NCI-H1694 (cell line): Measurements from ENCODE around the gene SHD.
"Not testable (repeated sequence)": the region's sequence is repeated elsewhere in the genome, so short reads cannot be mapped to it uniquely, and the experiment has no call there.

ENCODE experiments used
- DNase-seq: peaks from one replicate; lab custom pipeline; 2025; lab: John Stamatoyannopoulos, UW

Gene SHD

GRCh38 chr19:4327252-4327876, 48.3 kb downstream of the SHD start:
- DNase-seq: no peak

- DNase-seq: no peak
Measured at GRCh38 chr19:4327877-4328242, 48.8 kb downstream of the SHD start.

- no peak for DNase-seq
Measured at GRCh38 chr19:4328243-4328990, 49.4 kb downstream of the SHD start.

- DNase-seq: not testable (repeated sequence)
Measured at GRCh38 chr19:4328991-4329681, 50.1 kb downstream of the SHD start.

- DNase-seq: no peak
Measured at GRCh38 chr19:4329858-4330257, 50.8 kb downstream of the SHD start.

- no peak for DNase-seq
Measured at GRCh38 chr19:4334929-4335570, 56.0 kb downstream of the SHD start.

- no peak for DNase-seq
Measured at GRCh38 chr19:4337906-4338440, 58.9 kb downstream of the SHD start.

- DNase-seq: no peak
Measured at GRCh38 chr19:4338441-4339355, 59.6 kb downstream of the SHD start, which contains the start of gene STAP2. Gene STAP2, minus strand, starts transcription at chr19:4338827. Its CDS starts 74 bp downstream, at chr19:4338753.
